Stimulated activated CD4-positive, alpha-beta T cell treated with anti-CD3 and anti-CD28 coated beads, TNF-alpha, amount 100 ng/mL, for 24 hours (primary cell): Measurements from ENCODE around the gene PNKP.

Experiments
- DNase-seq, 3 experiments: peaks; one replicate each; pipeline ENCODE4 v3.0.0-alpha.2; 2020; ENCODE audit warnings: low read depth in 3 of 3

Gene PNKP

DNA sequence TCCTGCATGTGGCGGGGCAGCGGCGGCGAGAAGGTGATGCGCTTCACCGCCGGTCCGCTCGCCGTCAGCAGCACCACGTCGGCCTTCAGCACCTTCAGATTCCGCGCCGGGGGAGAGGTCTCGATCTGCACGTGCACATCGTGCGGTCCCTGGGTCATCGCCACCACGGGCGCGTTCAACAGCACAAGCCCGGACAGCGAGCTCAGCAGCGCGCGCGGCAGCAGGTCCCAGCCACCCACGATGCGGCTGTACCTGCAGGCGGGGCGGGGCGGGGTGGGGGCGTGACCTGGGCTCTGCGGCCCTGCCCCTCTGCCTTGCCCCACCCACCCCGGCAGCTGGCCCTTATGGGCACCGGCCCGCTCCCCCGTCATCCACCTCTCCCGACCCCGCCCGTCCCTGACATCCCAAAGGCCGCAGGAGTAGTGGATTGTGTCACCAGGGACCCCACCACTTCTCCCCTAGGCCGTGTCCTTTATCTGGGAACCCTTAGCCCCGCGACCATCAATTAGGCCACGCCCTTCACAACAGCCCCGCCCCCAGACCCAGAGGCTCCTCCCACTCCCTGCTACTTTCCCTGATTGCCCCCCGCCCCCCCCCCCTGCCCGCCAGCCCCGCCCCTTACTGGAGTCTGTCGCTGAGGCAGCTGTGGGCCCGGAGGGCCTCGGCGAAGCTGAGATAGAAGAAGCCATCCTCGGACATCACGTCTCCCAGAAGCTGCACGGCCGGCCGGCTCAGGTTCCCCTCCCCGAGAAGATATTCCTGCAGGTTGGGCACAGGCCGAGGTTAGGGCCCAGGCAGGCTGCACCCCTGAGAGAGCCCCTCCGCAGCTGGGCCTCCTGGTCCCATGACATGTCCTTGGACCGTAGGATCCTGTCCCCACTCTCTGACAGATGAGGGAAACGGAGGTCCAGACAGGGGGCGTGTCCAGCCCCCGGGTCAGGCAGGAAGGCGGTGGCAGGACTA, 23.3 kb upstream of the PNKP start:
- DNase-seq = peak in 1 of 3 experiments; percentile 68

GRCh38 chr19:49889687-49890348, 22.4 kb upstream of the PNKP start:
- DNase-seq = peak in 2 of 3 experiments; percentile 54 to 74

DNA sequence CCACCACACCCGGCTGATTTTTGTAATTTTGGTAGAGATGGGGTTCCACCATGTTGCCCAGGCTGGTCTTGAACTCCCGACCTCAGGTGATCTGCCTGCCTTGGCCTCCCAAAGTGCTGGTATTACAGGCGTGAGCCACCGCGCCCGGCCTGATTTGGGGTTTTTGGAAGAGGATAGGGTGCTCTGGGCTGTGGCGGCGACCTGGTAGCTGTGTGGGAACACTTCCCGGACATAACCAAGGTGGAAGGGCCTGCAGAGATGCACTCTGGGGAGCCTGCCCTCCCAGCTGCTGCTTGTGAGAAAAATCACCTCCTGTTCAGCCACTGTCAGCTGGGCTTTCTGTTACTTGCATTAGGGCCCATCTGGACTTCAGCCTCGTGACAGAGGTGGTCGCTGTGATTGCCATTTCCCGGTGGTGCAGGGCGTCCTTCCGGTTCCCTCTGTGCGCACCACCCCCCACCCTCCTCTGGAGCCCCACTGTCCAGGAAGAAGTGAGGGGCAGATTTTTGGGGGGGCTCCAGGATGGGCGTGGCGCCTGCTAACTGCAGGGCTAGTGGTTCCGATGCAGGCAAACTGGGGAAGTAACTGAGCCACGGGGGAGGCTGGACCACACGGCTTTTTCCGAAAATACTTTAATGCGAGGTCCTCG, 21.8 kb upstream of the PNKP start:
- no peak for DNase-seq

GRCh38 chr19:49888510-49888824, 21.1 kb upstream of the PNKP start:
- DNase-seq = no peak

- no peak for DNase-seq
Observed at GRCh38 chr19:49887665-49888509, 20.5 kb upstream of the PNKP start.

- DNase-seq = no peak
Observed at GRCh38 chr19:49887037-49887664, 19.8 kb upstream of the PNKP start.

DNA sequence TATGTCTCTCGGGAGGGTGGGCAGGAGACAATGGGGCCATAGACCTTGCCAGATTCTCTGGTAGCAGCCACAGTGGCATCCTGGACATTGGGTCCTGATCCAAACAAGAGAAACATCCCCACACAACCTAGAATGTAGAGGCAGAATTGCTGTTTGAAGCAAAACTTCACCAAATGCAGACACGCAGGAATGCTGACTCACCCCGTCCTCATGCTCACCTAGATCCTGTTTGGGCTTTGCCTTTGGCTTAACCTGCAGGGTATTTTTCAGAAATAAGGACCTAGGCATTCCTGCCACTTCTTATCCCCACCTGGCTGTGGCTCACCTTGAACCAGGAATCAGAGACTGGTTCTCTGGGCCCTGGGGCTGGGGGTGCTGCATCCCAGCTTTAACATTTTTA, 17.4 kb upstream of the PNKP start:
- DNase-seq = no peak

- DNase-seq = no peak
Observed at GRCh38 chr19:49884109-49884508, 16.7 kb upstream of the PNKP start.

DNA sequence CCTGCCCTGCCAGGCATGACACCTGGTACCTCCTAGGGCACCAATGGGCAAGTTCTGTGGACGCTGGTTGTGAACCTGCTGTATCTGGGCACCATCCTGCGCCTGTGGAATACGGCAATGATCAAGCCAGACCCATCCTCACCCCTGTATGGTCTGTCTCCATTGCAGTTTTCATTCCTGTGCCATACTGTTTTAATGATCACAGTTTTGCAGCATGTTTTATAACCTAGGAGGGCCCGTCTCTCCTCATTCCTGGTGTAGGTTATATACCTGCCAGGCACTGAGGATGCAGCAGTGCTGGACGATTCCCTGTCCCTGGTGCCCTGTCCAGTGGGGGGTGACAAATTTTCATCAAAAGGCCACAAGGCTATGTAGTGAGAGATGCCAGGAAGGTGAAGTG, 15.7 kb upstream of the PNKP start:
- DNase-seq = no peak

- no peak for DNase-seq
Observed at GRCh38 chr19:49882643-49883042, 15.3 kb upstream of the PNKP start.

DNA sequence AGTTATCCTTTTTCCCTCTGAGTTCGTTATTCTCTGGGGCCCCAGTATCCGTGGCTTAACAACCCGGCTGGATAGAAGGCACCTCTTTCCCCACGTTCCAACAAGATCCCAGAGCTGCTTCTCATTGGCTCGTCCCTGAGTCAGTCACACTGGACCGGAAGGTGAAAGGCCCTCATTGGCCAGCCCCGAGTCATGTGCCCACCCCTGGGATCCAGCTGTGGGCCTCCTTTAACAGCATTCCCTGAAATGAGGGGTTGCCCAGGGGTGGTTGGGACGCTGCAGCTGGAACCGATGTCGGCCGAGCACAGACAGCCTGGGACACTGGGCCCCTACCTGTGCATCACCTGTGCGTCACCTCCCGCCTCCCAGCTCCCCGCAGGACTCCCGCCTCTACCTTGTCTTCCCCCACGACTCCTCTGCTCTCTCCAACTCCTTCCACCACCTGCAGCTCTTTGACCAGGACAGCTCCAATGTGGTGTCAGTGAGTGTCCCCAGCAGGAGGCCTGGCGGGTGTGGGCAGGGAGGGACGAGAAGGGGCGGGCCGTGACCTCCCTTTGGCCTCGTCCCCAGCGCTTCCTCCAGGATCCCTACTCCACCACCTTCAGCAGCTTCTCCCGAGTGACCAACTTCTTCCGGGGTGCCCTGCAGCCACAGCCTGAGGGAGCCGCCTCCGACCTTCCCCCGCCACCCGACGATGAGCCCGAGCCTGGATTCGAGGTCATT, 14.5 kb upstream of the PNKP start:
- DNase-seq = no peak

- DNase-seq = no peak
Observed at GRCh38 chr19:49881186-49881585, 13.8 kb upstream of the PNKP start.

DNA sequence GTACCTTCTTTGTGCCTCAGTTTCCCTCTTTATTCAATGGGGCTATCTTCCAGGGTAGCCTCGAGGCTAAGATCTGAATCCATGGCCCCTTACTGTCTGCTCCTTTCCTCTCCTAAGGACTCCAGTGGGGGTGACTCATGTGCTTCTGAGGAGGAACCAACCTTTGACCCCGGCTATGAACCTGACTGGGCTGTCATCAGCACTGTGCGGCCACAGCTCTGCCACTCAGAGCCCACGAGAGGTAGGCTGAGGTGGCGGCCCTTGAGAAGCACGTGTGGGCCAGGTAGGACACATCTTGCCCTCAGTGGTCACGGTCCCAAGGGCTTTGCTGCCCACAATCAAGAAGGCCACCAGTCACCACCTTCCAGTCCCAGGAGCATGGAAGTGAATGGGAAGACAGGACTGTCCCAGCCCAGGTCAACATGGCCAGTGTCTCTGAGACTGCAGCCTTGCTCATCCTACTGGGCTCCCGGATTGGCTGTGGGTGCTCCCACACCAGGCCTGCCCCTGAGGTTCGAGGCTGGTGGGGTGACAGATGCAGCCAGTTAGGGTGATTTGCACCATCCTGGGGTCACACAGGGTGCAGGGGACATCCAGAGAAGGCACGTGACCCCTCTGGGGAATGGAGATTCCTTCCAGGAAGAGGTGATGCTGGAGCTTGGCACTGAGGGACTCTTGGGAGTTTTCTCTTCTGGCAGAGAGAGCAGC, 12.9 kb upstream of the PNKP start:
- no peak for DNase-seq

- no peak for DNase-seq
Observed at GRCh38 chr19:49879243-49879963, 12.0 kb upstream of the PNKP start.

GRCh38 chr19:49878744-49879070, 11.3 kb upstream of the PNKP start:
- no peak for DNase-seq

- DNase-seq = peak; percentile 96 to 100 (median 97)
Observed at GRCh38 chr19:49877879-49878743, 10.7 kb upstream of the PNKP start.

- DNase-seq = peak; percentile 96 to 98 (median 96)
Observed at GRCh38 chr19:49877020-49877878, 9.9 kb upstream of the PNKP start, which contains the start of the genes AKT1S1 and TBC1D17. Gene AKT1S1, minus strand, starts transcription at chr19:49877355. Its CDS starts 4,060 bp downstream, at chr19:49873295. Gene TBC1D17, plus strand, starts transcription at chr19:49877702. Its CDS starts 22 bp downstream, at chr19:49877724.
